CD4-positive, CD25-positive, alpha-beta regulatory T cell (primary cell): ENCODE data around the gene CCDC17. TPM values are rescaled to one million over a fixed set of nuclear protein-coding genes. Genes with fewer than 3 reads are reported as not detected.

Experiments used
- ATAC-seq, 2 donors: fragments of 150-1000 bp; cut with Tn5 transposase; one replicate each; pipeline ENCODE4 v1.10.0; 2021; ENCODE audit warnings: low read depth in 2 of 2, moderate number of reproducible peaks in 2 of 2, moderate library complexity in 1 of 2
- DNase-seq, 3 donors: peaks; one replicate each; pipeline versions ENCODE4 v3.0.0 to v3.0.0-alpha.2; 2012 to 2022; ENCODE audit warnings: mixed read lengths in 1 of 3
- H3K27ac ChIP-seq: one replicate; pipeline ENCODE4 v1.7.0; 2013; ENCODE audit warnings: mild to moderate bottlenecking, low read length; ENCODE audit not compliant: insufficient read depth, poor library complexity, severe bottlenecking
- H3K27me3 ChIP-seq: one replicate; pipeline ENCODE4 v1.7.0; 2013; ENCODE audit warnings: low read length; ENCODE audit not compliant: control insufficient read depth, insufficient read depth
- H3K36me3 ChIP-seq: one replicate; pipeline ENCODE4 v1.7.0; 2013; ENCODE audit warnings: mild to moderate bottlenecking, low read length, moderate library complexity; ENCODE audit not compliant: control insufficient read depth, insufficient read depth
- H3K4me1 ChIP-seq: 2 replicates; pipeline ENCODE4 v1.7.0; 2013; ENCODE audit warnings: mild to moderate bottlenecking, low read length; ENCODE audit not compliant: insufficient read depth, control insufficient read depth, poor library complexity, severe bottlenecking
- H3K4me3 ChIP-seq: one replicate; pipeline ENCODE4 v1.7.0; 2013; ENCODE audit warnings: low read depth, mild to moderate bottlenecking, low read length, moderate library complexity
- H3K9me3 ChIP-seq, 2 experiments: 1 replicate in 1 of 2; 2 replicates in 1 of 2; pipeline ENCODE4 v1.7.0; 2013; ENCODE audit warnings: low read length in 2 of 2, mild to moderate bottlenecking in 1 of 2, moderate library complexity in 1 of 2; ENCODE audit not compliant: control insufficient read depth in 2 of 2
- H3K27ac Mint-ChIP-seq, 3 donors: one replicate each; pipeline ENCODE4 v1.8.0; 2020 to 2022; ENCODE audit warnings: mild to moderate bottlenecking in 3 of 3, mixed read lengths in 3 of 3, moderate library complexity in 2 of 3
- H3K27me3 Mint-ChIP-seq: one replicate; pipeline ENCODE4 v1.8.0; 2022; ENCODE audit warnings: mild to moderate bottlenecking, mixed read lengths
- H3K36me3 Mint-ChIP-seq: one replicate; pipeline ENCODE4 v1.8.0; 2020; ENCODE audit warnings: mixed read lengths
- H3K4me1 Mint-ChIP-seq, 4 donors: one replicate each; pipeline ENCODE4 v1.8.0; 2020 to 2022; ENCODE audit warnings: mixed read lengths in 4 of 4, mild to moderate bottlenecking in 1 of 4
- H3K4me3 Mint-ChIP-seq, 4 donors: one replicate each; pipeline ENCODE4 v1.8.0; 2020 to 2022; ENCODE audit warnings: mild to moderate bottlenecking in 4 of 4, mixed read lengths in 4 of 4, moderate library complexity in 3 of 4
- H3K9me3 Mint-ChIP-seq, 7 donors: one replicate each; pipeline ENCODE4 v1.8.0; 2020 to 2022; ENCODE audit warnings: mixed read lengths in 7 of 7, mild to moderate bottlenecking in 3 of 7, moderate library complexity in 2 of 7
- polyA plus RNA-seq, 4 donors: library from polyadenylated mRNA; unstranded; fragments of 300-500 nt; fragmentation: Illumina TruSeq; gene quantifications; one replicate each; pipeline ENCODE4 v1.2.3, GENCODE V29; 2021
- total RNA-seq: library from RNA; stranded (reverse); gene quantifications from one replicate; pipeline ENCODE4 v1.2.3, GENCODE V29; 2022

CCDC17 gene
- total and polyA plus RNA-seq, 5 donors from 2014 or later: 0.23 to 6.1 (median 0.25) TPM; not detected in 2

DNA sequence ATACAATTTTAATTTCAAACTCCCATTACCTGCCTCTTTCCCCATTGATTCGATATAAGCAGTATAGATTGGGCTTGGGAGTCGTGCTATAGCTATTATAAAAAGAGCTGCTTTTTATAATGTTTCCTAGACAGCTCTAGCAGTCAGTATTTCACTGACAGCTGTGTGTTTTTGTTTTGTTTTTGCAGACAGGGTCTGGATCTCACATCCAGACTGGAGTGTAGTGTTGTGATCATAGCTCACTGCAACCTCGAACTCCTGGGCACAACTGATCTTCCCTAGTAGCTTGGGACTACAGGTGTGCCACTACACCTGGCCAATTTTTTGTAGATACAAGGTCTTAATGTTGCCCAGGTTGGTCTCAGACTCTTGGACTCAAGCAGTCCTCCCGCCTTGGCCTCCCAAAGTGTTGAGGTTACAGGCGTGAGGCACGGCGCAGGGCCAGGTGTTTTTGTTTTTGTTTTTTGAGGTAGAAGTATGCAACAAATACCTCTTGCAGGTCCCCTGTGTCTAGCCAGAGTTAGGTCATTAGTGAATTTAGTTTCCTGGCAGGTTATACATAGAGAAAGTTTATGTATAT is 38.3 kb downstream of the CCDC17 start:
- peak overlapping the region; percentile 97 to 100 (median 98) for H3K4me3 Mint-ChIP-seq
- peaks cover 9% of the 10 kb centered on the region for H3K27me3 Mint-ChIP-seq
- H3K27ac Mint-ChIP-seq: peak overlapping the region; percentile 43 to 99 (median 95)
- Histone ChIP-seq H3K36me3 (peaks cover 3% of the 10 kb centered on the region), H3K4me1 (peaks cover 27% of the 10 kb centered on the region), H3K27me3 (no peaks in the 10 kb centered on the region), H3K4me3 (peak overlapping the region; percentile 94), H3K9me3 (no peaks in the 10 kb centered on the region), H3K27ac (peak overlapping the region; percentile 91)
- H3K36me3 Mint-ChIP-seq: no peaks in the 10 kb centered on the region
- H3K4me1 Mint-ChIP-seq: peaks cover 6 to 58% (median 36%) of the 10 kb centered on the region in 4 donors
- DNase-seq (no peak), ATAC-seq (no peak)
- H3K9me3 Mint-ChIP-seq: no peaks in the 10 kb centered on the region

DNA sequence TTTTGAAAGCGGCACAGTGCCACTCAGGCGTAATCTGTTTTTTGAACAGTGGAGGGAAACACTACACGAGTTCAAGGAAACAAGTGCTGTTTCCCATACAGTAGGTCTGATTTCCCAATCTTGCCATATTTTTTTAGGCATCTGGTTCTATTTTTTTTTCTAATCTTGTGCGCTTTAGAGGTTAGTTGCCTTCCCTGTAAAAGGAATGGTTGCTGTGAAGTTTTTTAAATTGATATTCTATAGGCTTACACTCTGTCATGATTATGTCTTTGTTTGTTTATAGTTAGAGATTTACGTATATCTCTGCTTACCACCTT is 38.8 kb downstream of the CCDC17 start:
- H3K36me3 Mint-ChIP-seq: no peaks in the 10 kb centered on the region
- ATAC-seq (no peak), DNase-seq (no peak)
- Histone ChIP-seq H3K4me1 (peaks cover 27% of the 10 kb centered on the region), H3K27ac (peak overlapping the region; percentile 91), H3K9me3 (no peaks in the 10 kb centered on the region), H3K27me3 (no peaks in the 10 kb centered on the region), H3K4me3 (peak overlapping the region; percentile 94), H3K36me3 (peaks cover 3% of the 10 kb centered on the region)
- peak overlapping the region; percentile 97 to 100 (median 98) for H3K4me3 Mint-ChIP-seq
- H3K4me1 Mint-ChIP-seq: peaks cover 6 to 53% (median 33%) of the 10 kb centered on the region in 4 donors
- H3K27me3 Mint-ChIP-seq: peaks cover 9% of the 10 kb centered on the region
- H3K9me3 Mint-ChIP-seq: no peaks in the 10 kb centered on the region
- H3K27ac Mint-ChIP-seq: peak overlapping the region; percentile 50 to 99 (median 95)

DNA sequence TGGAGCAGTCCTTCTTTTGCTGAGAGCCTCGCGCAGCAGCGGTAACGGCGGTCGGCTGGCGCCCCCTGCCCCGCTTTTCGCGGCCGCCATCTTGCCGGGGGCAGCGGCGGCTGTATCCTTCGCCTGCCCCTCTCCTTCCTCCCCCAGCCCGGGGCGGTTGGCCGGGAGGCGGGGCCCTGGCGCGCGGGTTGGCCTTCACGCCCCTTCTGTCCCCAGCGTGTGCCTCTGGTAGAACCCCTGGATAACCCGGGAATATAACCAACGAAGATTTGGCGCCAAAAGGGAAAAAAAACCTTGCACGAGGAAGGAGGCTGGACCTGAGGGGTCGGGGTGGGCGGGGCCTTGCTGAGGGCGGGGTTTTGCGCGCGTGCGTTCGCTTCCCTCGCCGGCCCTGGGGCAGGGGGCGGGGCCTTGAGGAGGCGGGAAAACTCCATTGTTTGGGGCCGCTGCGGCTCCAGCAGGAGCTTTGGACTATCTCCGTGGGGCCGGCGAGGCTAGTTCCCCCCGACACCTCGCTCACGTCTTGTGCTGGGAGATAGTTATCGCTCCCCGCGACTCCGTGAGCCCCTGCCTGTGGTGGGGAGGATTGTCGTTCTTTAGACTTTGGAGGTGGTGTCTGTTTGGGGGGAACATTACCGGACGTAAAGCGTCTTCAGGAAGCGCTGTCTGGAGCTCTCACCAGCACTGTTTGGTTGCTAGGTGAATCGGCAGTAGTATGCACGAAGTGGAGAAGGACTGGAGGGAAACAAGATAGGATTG is 39.3 kb downstream of the CCDC17 start:
- DNase-seq (peak; percentile 81 to 92 (median 85)), ATAC-seq (peak; percentile 43 to 47)
- Histone ChIP-seq H3K4me3 (peak overlapping the region; percentile 94), H3K27ac (peak overlapping the region; percentile 91), H3K4me1 (peaks cover 27% of the 10 kb centered on the region), H3K9me3 (no peaks in the 10 kb centered on the region), H3K27me3 (no peaks in the 10 kb centered on the region), H3K36me3 (no peaks in the 10 kb centered on the region)
- H3K9me3 Mint-ChIP-seq: no peaks in the 10 kb centered on the region
- H3K27me3 Mint-ChIP-seq: peaks cover 9% of the 10 kb centered on the region
- H3K27ac Mint-ChIP-seq: peak overlapping the region; percentile 93 to 99 (median 99)
- H3K4me3 Mint-ChIP-seq: peak overlapping the region; percentile 97 to 100 (median 98)
- H3K36me3 Mint-ChIP-seq: no peaks in the 10 kb centered on the region
- H3K4me1 Mint-ChIP-seq: peaks cover 6 to 48% (median 32%) of the 10 kb centered on the region in 4 donors

DNA sequence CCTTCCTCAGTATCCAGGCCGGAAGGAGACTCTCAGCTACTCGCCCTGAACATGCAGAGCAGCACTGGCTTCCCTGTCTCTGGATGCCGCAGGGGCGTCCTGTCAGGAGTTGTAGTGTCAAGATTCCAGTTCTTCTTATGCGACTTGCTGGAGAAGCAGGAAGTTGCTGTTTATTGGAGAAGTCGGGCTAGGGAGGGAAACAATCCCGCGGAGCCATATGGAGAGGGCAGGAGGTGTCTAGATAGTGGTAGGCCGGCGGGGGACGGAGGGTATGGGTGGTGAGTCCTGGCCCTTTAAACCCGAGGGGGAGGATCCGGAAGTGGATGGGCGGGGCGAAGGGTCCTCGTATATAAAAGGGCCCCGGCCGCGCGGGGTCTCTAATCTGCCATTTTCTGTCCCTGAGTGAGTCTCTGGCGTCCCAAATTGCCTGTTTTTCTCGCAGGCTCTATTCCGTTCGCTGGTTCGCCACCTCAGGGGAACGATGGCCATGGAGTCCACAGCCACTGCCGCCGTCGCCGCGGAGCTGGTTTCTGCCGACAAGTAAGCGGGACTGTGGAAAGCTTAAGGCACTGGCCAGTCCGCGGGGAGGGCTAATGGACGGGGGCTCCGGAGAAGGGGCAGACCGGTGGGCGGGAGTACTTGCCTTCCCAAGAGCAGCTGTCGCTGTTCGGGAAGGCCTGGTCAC is 40.0 kb downstream of the CCDC17 start, which contains the start of gene NASP:
Gene NASP, plus strand, starts transcription at position 376 of the 685 bp plus-strand sequence. Its CDS starts 106 bp downstream, at position 482.
- DNase-seq (peak; percentile 84 to 94 (median 90)), ATAC-seq (peak; percentile 62 to 66)
- H3K36me3 Mint-ChIP-seq: no peaks in the 10 kb centered on the region

DNA sequence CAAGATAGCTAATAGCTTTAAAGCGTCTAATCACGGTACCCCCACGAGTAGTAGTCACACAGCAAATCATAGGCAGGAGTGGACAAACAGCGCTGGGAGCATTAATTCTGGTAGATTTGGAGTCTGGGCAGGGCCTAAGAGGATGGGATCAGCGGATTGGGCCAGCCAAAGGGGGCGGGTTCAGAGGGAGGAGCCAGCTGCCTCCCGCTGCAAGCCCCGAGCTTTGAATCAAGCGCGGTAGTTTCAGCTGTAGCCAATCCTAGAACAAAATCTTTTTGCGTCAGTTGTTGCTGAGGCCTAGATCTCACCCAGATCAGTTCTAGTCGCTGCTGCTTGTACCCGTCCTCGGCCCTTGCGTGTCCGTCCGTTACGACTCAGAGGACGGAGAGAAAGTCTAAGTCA is 40.6 kb downstream of the CCDC17 start:
- Histone ChIP-seq H3K27me3 (no peaks in the 10 kb centered on the region), H3K36me3 (no peaks in the 10 kb centered on the region), H3K9me3 (no peaks in the 10 kb centered on the region), H3K4me3 (peak overlapping the region; percentile 94), H3K27ac (peak overlapping the region; percentile 91), H3K4me1 (peaks cover 25% of the 10 kb centered on the region)
- no peaks in the 10 kb centered on the region for H3K9me3 Mint-ChIP-seq
- H3K27ac Mint-ChIP-seq: peak overlapping the region in 2 of 3 donors; percentile 95 to 99
- no peaks in the 10 kb centered on the region for H3K36me3 Mint-ChIP-seq
- DNase-seq (peak; percentile 93 to 98 (median 96)), ATAC-seq (peak; percentile 83)
- H3K4me1 Mint-ChIP-seq: peaks cover 6 to 39% (median 24%) of the 10 kb centered on the region in 4 donors
- H3K27me3 Mint-ChIP-seq: peaks cover 9% of the 10 kb centered on the region
- H3K4me3 Mint-ChIP-seq: peak overlapping the region; percentile 97 to 100 (median 98)

More for the DNA sequence above, 40.0 kb downstream of the CCDC17 start, which contains the start of gene NASP:
- Histone ChIP-seq H3K9me3 (no peaks in the 10 kb centered on the region), H3K36me3 (no peaks in the 10 kb centered on the region), H3K4me3 (peak within 1 kb of the TSS; percentile 94), H3K4me1 (peaks cover 27% of the 10 kb centered on the region), H3K27ac (peak within 1 kb of the TSS; percentile 91), H3K27me3 (no peaks in the 10 kb centered on the region)
- H3K4me1 Mint-ChIP-seq: peaks cover 6 to 41% (median 27%) of the 10 kb centered on the region in 4 donors
- H3K27ac Mint-ChIP-seq: peak within 1 kb of the TSS; percentile 93 to 99 (median 99)
- peaks cover 9% of the 10 kb centered on the region for H3K27me3 Mint-ChIP-seq
- no peaks in the 10 kb centered on the region for H3K9me3 Mint-ChIP-seq
- peak within 1 kb of the TSS; percentile 97 to 100 (median 98) for H3K4me3 Mint-ChIP-seq

DNA sequence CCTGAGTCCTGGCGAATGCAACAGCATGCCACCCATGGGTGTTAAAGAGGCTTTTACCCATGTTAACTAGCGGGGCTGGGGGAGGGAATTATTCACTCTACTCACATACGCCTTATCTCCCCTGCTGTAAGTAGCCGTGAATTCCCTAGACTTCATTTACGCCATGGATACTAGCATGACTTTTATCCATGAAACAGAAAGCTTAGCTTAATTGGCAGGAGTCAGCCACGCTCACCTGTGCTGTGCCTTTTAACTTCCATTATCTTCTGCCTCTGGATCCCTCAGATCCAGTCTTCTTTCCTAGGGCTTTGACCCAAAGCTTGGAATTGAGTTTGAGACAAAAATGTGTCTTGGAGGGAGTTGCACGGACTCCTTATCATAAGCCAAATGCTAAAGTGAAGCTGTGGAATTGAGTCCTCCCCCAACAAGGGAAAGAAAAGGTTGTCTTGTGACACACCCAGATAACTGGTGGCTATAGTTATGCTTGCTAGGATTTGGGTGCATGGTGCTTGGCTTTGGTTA is 49.7 kb downstream of the CCDC17 start:
- Mint-ChIP-seq H3K4me3 (no peak overlapping the region), H3K27me3 (no peaks in the 10 kb centered on the region), H3K36me3 (peaks cover 10% of the 10 kb centered on the region), H3K27ac (peak overlapping the region in 1 of 3 donors; percentile 20), H3K9me3 (no peaks in the 10 kb centered on the region), H3K4me1 (no peaks in the 10 kb centered on the region)
- no peaks in the 10 kb centered on the region for H3K27me3 ChIP-seq
- H3K9me3 ChIP-seq: no peaks in the 10 kb centered on the region
- peaks cover under 1% of the 10 kb centered on the region for H3K36me3 ChIP-seq
- no peaks in the 10 kb centered on the region for H3K4me1 ChIP-seq
- H3K27ac ChIP-seq: no peak overlapping the region
- ATAC-seq: no peak
- no peak for DNase-seq
- no peak overlapping the region for H3K4me3 ChIP-seq

DNA sequence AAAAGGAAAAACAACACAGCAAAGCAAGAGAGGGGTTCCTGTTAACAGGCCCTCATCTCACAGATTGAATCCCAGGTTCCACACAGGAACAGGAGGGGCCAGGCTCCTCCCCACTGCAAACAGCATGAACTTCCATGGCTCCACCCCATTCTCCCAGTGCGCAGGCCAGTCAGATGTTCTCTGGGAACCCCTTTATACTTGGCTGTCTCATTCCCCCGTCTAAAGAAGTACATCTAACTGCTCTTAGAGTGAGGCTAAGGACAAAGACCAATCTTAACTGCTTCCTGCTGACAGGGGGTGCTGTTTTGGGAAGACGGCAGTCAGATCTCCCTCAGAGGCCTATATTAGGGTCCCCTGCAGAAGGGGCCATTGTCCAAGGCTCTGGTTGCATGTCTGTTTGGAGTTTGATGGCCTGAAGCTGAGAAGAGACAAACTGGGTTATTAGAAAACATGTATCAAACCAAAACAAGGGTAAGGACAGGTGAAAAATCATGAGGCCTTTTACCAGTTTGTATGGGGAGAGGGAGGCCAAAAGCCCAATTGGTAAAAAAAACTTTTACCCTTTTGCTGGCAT is 50.5 kb downstream of the CCDC17 start:
- Histone ChIP-seq H3K27ac (no peak overlapping the region), H3K4me1 (no peaks in the 10 kb centered on the region)
- H3K9me3 Mint-ChIP-seq: no peaks in the 10 kb centered on the region

More for the DNA sequence above, 50.5 kb downstream of the CCDC17 start:
- Mint-ChIP-seq H3K4me3 (no peak overlapping the region), H3K4me1 (no peaks in the 10 kb centered on the region), H3K27me3 (no peaks in the 10 kb centered on the region), H3K36me3 (peaks cover 15% of the 10 kb centered on the region), H3K27ac (no peak overlapping the region)
- no peaks in the 10 kb centered on the region for H3K9me3 ChIP-seq
- no peaks in the 10 kb centered on the region for H3K27me3 ChIP-seq
- DNase-seq (no peak), ATAC-seq (no peak)
- H3K36me3 ChIP-seq: peaks cover 9% of the 10 kb centered on the region
- no peak overlapping the region for H3K4me3 ChIP-seq
